Parathyroid adenoma (tissue), 2 donors: ENCODE measurements around the gene SMARCA1.

Experiments
- H2AFZ ChIP-seq: fragments of 300-600 bp; sonication (generic); one replicate; pipeline ENCODE4 v1.7.0; 2017; ENCODE audit warnings: antibody characterized with exemption, mild to moderate bottlenecking
- H3K27ac ChIP-seq: fragments of 300-600 bp; sonication (generic); one replicate; pipeline ENCODE4 v1.7.0; 2017
- H3K27me3 ChIP-seq: fragments of 300-600 bp; sonication (generic); one replicate; pipeline ENCODE4 v1.7.0; 2017; ENCODE audit warnings: low read length; ENCODE audit not compliant: control insufficient read depth, insufficient read depth
- H3K36me3 ChIP-seq: fragments of 300-600 bp; sonication (generic); one replicate; pipeline ENCODE4 v1.7.0; 2017; ENCODE audit warnings: low read length; ENCODE audit not compliant: control insufficient read depth, insufficient read depth
- H3K4me1 ChIP-seq: fragments of 300-600 bp; sonication (generic); one replicate; pipeline ENCODE4 v1.7.0; 2017; ENCODE audit warnings: control low read depth
- H3K4me2 ChIP-seq: fragments of 300-600 bp; sonication (generic); one replicate; pipeline ENCODE4 v1.7.0; 2017; ENCODE audit warnings: low read length
- H3K4me3 ChIP-seq: fragments of 300-600 bp; sonication (generic); one replicate; pipeline ENCODE4 v1.7.0; 2017; ENCODE audit warnings: low read depth, low read length
- H3K79me2 ChIP-seq: fragments of 300-600 bp; sonication (generic); one replicate; pipeline ENCODE4 v1.7.0; 2017; ENCODE audit warnings: control low read depth
- H3K9ac ChIP-seq: fragments of 300-600 bp; sonication (generic); one replicate; pipeline ENCODE4 v1.7.0; 2017; ENCODE audit warnings: mild to moderate bottlenecking
- H3K9me3 ChIP-seq: fragments of 300-600 bp; sonication (generic); one replicate; pipeline ENCODE4 v1.7.0; 2017; ENCODE audit warnings: low read length; ENCODE audit not compliant: control insufficient read depth
- TF ChIP-seq, protein P1 (sequence below): fragments of 300-600 bp; sonication (generic); IDR thresholded peaks from one replicate; pipeline ENCODE4 v1.7.0; 2017; ENCODE audit warnings: antibody characterized with exemption, mild to moderate bottlenecking
- donor health status: primary hyperparathyroidism.

The SMARCA1 gene

GRCh38 chrX:129480889-129481288 lies 42.4 kb downstream of the SMARCA1 start:
- H3K36me3 ChIP-seq = no peaks in the 10 kb centered on the region
- H3K4me3 ChIP-seq = no peak overlapping the region
- no peak overlapping the region for H3K9ac ChIP-seq
- H3K4me1 ChIP-seq = no peaks in the 10 kb centered on the region
- TF ChIP-seq, protein P1, sequence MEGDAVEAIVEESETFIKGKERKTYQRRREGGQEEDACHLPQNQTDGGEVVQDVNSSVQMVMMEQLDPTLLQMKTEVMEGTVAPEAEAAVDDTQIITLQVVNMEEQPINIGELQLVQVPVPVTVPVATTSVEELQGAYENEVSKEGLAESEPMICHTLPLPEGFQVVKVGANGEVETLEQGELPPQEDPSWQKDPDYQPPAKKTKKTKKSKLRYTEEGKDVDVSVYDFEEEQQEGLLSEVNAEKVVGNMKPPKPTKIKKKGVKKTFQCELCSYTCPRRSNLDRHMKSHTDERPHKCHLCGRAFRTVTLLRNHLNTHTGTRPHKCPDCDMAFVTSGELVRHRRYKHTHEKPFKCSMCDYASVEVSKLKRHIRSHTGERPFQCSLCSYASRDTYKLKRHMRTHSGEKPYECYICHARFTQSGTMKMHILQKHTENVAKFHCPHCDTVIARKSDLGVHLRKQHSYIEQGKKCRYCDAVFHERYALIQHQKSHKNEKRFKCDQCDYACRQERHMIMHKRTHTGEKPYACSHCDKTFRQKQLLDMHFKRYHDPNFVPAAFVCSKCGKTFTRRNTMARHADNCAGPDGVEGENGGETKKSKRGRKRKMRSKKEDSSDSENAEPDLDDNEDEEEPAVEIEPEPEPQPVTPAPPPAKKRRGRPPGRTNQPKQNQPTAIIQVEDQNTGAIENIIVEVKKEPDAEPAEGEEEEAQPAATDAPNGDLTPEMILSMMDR = no peak
- H3K4me2 ChIP-seq = no peak overlapping the region
- no peaks in the 10 kb centered on the region for H3K79me2 ChIP-seq
- H3K9me3 ChIP-seq = no peaks in the 10 kb centered on the region
- H3K27ac ChIP-seq = no peak overlapping the region
- H3K27me3 ChIP-seq = no peaks in the 10 kb centered on the region
- no peak overlapping the region for H2AFZ ChIP-seq

DNA sequence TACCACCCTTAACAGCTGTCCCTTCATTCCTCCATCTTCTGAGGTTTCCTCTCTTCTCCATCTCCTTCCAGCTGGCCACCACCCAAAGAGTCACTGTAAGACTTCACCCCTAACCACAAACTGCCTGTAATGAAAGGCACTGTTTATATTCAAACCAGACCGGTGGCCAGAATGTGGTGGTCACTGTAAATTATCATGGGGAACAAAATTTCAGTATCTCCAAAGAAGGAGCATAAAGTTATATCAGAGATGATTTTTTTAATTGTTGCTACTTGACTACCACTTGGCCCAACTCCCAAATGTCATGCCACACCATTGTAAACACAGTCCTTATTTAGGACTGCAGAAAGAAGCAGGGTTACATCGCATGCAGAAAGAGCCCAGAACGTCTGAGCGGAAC lies 44.8 kb downstream of the SMARCA1 start:
- Histone ChIP-seq H3K27ac (no peak overlapping the region), H3K36me3 (no peaks in the 10 kb centered on the region), H3K4me1 (no peaks in the 10 kb centered on the region), H3K9me3 (no peaks in the 10 kb centered on the region), H3K4me2 (no peak overlapping the region), H3K79me2 (no peaks in the 10 kb centered on the region), H3K4me3 (no peak overlapping the region), H3K27me3 (no peaks in the 10 kb centered on the region), H2AFZ (no peak overlapping the region), H3K9ac (no peak overlapping the region)
- TF ChIP-seq, protein P1 = no peak

- TF ChIP-seq, protein P1 = no peak
- no peaks in the 10 kb centered on the region for H3K27me3 ChIP-seq
These were observed 51.2 kb downstream of the SMARCA1 start for GRCh38 chrX:129472116-129472515.

DNA sequence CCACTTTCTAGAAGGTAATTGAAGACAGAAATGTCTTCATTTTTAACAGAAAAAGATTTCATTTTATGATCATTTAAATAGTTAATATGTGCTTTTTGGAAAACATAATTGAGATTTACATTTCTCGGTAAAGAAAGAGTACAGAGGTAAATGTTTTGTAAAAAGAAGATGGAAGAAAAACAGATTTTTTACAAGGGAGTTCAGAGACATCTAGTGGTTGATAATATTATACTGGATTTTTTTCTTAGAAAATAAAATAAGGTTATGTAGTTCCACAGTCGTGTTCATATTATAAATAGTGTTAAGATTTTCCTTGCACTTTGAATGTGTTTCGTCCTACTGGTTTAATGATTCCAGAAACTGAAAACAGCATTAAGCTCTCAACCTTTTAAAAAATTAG lies 60.6 kb downstream of the SMARCA1 start:
- no peaks in the 10 kb centered on the region for H3K4me1 ChIP-seq
- no peaks in the 10 kb centered on the region for H3K36me3 ChIP-seq
- no peak overlapping the region for H3K4me2 ChIP-seq
- H3K27me3 ChIP-seq = no peaks in the 10 kb centered on the region
- H3K79me2 ChIP-seq = no peaks in the 10 kb centered on the region
- no peak overlapping the region for H3K27ac ChIP-seq
- H2AFZ ChIP-seq = no peak overlapping the region
- no peaks in the 10 kb centered on the region for H3K9me3 ChIP-seq
- H3K9ac ChIP-seq = no peak overlapping the region
- no peak overlapping the region for H3K4me3 ChIP-seq
- TF ChIP-seq, protein P1 = no peak

More at GRCh38 chrX:129472116-129472515, 51.2 kb downstream of the SMARCA1 start:
- Histone ChIP-seq H3K4me1 (no peaks in the 10 kb centered on the region), H3K9me3 (no peaks in the 10 kb centered on the region), H3K36me3 (no peaks in the 10 kb centered on the region), H3K9ac (no peak overlapping the region), H3K4me3 (no peak overlapping the region), H2AFZ (no peak overlapping the region), H3K27ac (no peak overlapping the region), H3K79me2 (no peaks in the 10 kb centered on the region), H3K4me2 (no peak overlapping the region)

- Histone ChIP-seq H3K9ac (no peak overlapping the region), H3K9me3 (no peaks in the 10 kb centered on the region), H3K4me3 (no peak overlapping the region), H3K27me3 (no peaks in the 10 kb centered on the region), H3K27ac (no peak overlapping the region), H2AFZ (no peak overlapping the region), H3K79me2 (no peaks in the 10 kb centered on the region), H3K4me1 (no peaks in the 10 kb centered on the region), H3K36me3 (no peaks in the 10 kb centered on the region), H3K4me2 (no peak overlapping the region)
- TF ChIP-seq, protein P1 = no peak
These were observed 61.4 kb downstream of the SMARCA1 start for GRCh38 chrX:129461801-129462456.
